HepG2 (cell line): ENCODE measurements around the gene CELF2. TPM values are rescaled to one million over a fixed set of nuclear protein-coding genes. Genes with fewer than 3 reads are reported as not detected.

Experiments used
- ATAC-seq: fragments of 200-7000 bp; cut with Tn5 transposase; 3 replicates; pipeline ENCODE4 v1.9.1; 2020; ENCODE audit warnings: mild to moderate bottlenecking, moderate library complexity
- BruUV-seq: library from RNA; stranded (reverse); fragments of 400-500 nt; replicated peaks from 2 replicates; lab custom pipeline; 2021; lab: Mats Ljungman, UMichigan
- CTCF ChIA-PET: fragments of 300-600 bp; formaldehyde crosslinking; extraction: SDS; loops from one replicate; lab custom pipeline; 2021; ENCODE audit warnings: low total read pairs, inconsistent platforms, low intra/inter-chr PET ratio; lab: Yijun Ruan, JAX
- POLR2A ChIA-PET: fragments of 350-600 bp; sonication (Branson Sonifier 250); formaldehyde crosslinking; loops from one replicate; lab custom pipeline; 2020; ENCODE audit warnings: antibody characterized with exemption, inconsistent platforms; lab: Yijun Ruan, JAX
- DNase-seq: peaks from one replicate; pipeline ENCODE4 v3.0.0-alpha.2; 2015; ENCODE audit warnings: low spot score
- FAIRE-seq: peaks from 3 replicates; lab custom pipeline; 2011; peaks lifted over from hg19 to GRCh38; lab: Jason Lieb, UNC
- H2AFZ ChIP-seq: one replicate; pipeline ENCODE4 v1.6.1; 2011; ENCODE audit warnings: low read length, inconsistent platforms
- H3K27ac ChIP-seq: fragments of 300-600 bp; 3 replicates; pipeline ENCODE4 v1.8.0; 2011; ENCODE audit warnings: mixed run types, mild to moderate bottlenecking, mixed read lengths, low read length, inconsistent platforms; ENCODE audit not compliant: insufficient read depth; ENCODE audit errors: extremely low read length
- H3K27me3 ChIP-seq, 2 experiments: fragments of 200-600 bp in 1 of 2; 2 replicates in 1 of 2; 3 replicates in 1 of 2; pipeline versions ENCODE4 v1.6.0 to v1.8.0; 2011; ENCODE audit warnings: low read length in 2 of 2, mild to moderate bottlenecking in 2 of 2, moderate library complexity in 2 of 2, inconsistent platforms in 1 of 2; ENCODE audit not compliant: insufficient read depth in 2 of 2, control insufficient read depth in 1 of 2
- H3K36me3 ChIP-seq, 2 experiments: fragments of 200-600 bp in 1 of 2; replicated peaks in 1 of 2; 2 replicates in 1 of 2; 3 replicates in 1 of 2; pipeline versions ENCODE4 v1.5.1 to v1.8.0; 2011; ENCODE audit warnings: low read length in 2 of 2, inconsistent platforms in 1 of 2; ENCODE audit not compliant: insufficient read depth in 2 of 2, control insufficient read depth in 1 of 2
- H3K4me1 ChIP-seq: 2 replicates; pipeline ENCODE4 v1.5.1; 2012; ENCODE audit warnings: low read length, inconsistent platforms; ENCODE audit not compliant: insufficient read depth
- H3K4me2 ChIP-seq: 2 replicates; pipeline ENCODE4 v1.6.0; 2011; ENCODE audit warnings: low read depth, low read length, inconsistent platforms
- H3K4me3 ChIP-seq, 3 experiments: fragments of 200-600 bp in 1 of 3; sonication (generic), shearing (Covaris generic) in 1 of 3; replicated peaks in 1 of 3; 2 replicates each; pipeline ENCODE4 v1.5.1; 2011 to 2016; ENCODE audit warnings: low read length in 3 of 3, inconsistent platforms in 2 of 3, low read depth in 2 of 3, mild to moderate bottlenecking in 2 of 3, control low read depth in 1 of 3, mixed read lengths in 1 of 3; ENCODE audit not compliant: insufficient read depth in 1 of 3
- H3K79me2 ChIP-seq: one replicate; pipeline ENCODE4 v1.6.1; 2011; ENCODE audit warnings: low read length, inconsistent platforms; ENCODE audit not compliant: insufficient read depth
- H3K9ac ChIP-seq: 2 replicates; pipeline ENCODE4 v1.6.0; 2011; ENCODE audit warnings: mild to moderate bottlenecking, low read depth, low read length, inconsistent platforms; ENCODE audit not compliant: insufficient read depth
- H3K9me3 ChIP-seq: 2 replicates; pipeline ENCODE4 v1.5.1; 2012; ENCODE audit warnings: mild to moderate bottlenecking, low read length
- H4K20me1 ChIP-seq: 2 replicates; pipeline ENCODE4 v1.6.0; 2011; ENCODE audit warnings: inconsistent platforms, mild to moderate bottlenecking, low read length, moderate library complexity; ENCODE audit not compliant: insufficient read depth
- ATF3 ChIP-seq: sonication (generic); formaldehyde crosslinking; IDR thresholded peaks from 2 replicates; pipeline ENCODE4 v1.4.0; 2020; ENCODE audit warnings: missing genetic modification reagents
- HDAC1 ChIP-seq: sonication (generic); formaldehyde crosslinking; IDR thresholded peaks from 2 replicates; pipeline ENCODE4 v1.5.1; 2020; ENCODE audit warnings: mild to moderate bottlenecking, missing genetic modification reagents
- MIER3 ChIP-seq: IDR thresholded peaks from 2 replicates; pipeline ENCODE4 v1.6.1; 2016; ENCODE audit warnings: missing compliant biosample characterization, borderline replicate concordance
- MZF1 ChIP-seq: sonication (generic); formaldehyde crosslinking; IDR thresholded peaks from 2 replicates; pipeline ENCODE4 v1.8.1; 2023; ENCODE audit warnings: mild to moderate bottlenecking, missing genetic modification reagents, borderline replicate concordance
- NFIB ChIP-seq: sonication (generic); formaldehyde crosslinking; IDR thresholded peaks from 2 replicates; pipeline ENCODE4 v1.9.0; 2021; ENCODE audit warnings: missing genetic modification reagents, mild to moderate bottlenecking, borderline replicate concordance
- PBX2 ChIP-seq: IDR thresholded peaks from 2 replicates; pipeline ENCODE4 v1.6.1; 2016; ENCODE audit warnings: control low read depth
- ZBTB42 ChIP-seq: sonication (generic); formaldehyde crosslinking; IDR thresholded peaks from 2 replicates; pipeline ENCODE4 v1.5.0; 2020; ENCODE audit warnings: mild to moderate bottlenecking, missing genetic modification reagents
- ZMAT3 ChIP-seq: sonication (generic); formaldehyde crosslinking; conservative IDR thresholded peaks from 2 replicates; pipeline ENCODE4 v1.7.0; 2021; ENCODE audit warnings: missing genetic modification reagents
- ZNF24 ChIP-seq: fragments of 450-650 bp; IDR thresholded peaks from 2 replicates; pipeline ENCODE4 v1.6.1; 2017; ENCODE audit warnings: antibody characterized with exemption, mild to moderate bottlenecking
- ZNF574 ChIP-seq: sonication (generic); formaldehyde crosslinking; IDR thresholded peaks from 2 replicates; pipeline ENCODE4 v1.4.0; 2020; ENCODE audit warnings: missing genetic modification reagents
- whole genome bisulfite sequencing: methylation state at CpG from one replicate; pipeline ENCODE4 v1.1.6; 2017; ENCODE audit warnings: low lambda C conversion rate; 5-methylcytosine and 5-hydroxymethylcytosine counted together
- in situ Hi-C: cut with HindIII; loops from 2 replicates; pipeline ENCODE4 v1.10.0; 2017; ENCODE audit warnings: low pct_unique_long_range_greater_than_20kb; ENCODE audit not compliant: extremely low pct_ligation_motif_present
- intact Hi-C: fragments of 100-400 bp; cut with micrococcal nuclease; formaldehyde crosslinking; loops from one replicate; pipeline ENCODE4 v1.10.0; 2022; ENCODE audit not compliant: unreplicated experiment
- polyA plus RNA-seq, 8 experiments: library from polyadenylated mRNA; depleted of rRNA in 3 of 8; stranded (reverse) in 7 of 8; unstranded in 1 of 8; fragments of >200 nt; fragmentation: Illumina TruSeq in 4 of 8; extraction: Trizol in 4 of 8; gene quantifications; 2 replicates each; pipeline versions ENCODE4 v1.2.1 to v1.2.3, GENCODE V29; 2011 to 2016; ENCODE audit warnings: low read depth in 4 of 8, missing spikeins in 1 of 8, mixed read lengths in 1 of 8; ENCODE audit not compliant: insufficient read depth in 1 of 8
- total RNA-seq, 5 experiments: library from RNA; depleted of rRNA; stranded (reverse); fragments of >200 nt; fragmentation: Illumina TruSeq; extraction: Trizol; gene quantifications; 2 replicates each; pipeline ENCODE4 v1.2.3, GENCODE V29; 2016; ENCODE audit warnings: low read depth in 1 of 5

The CELF2 gene
- total and polyA plus RNA-seq, 2 of the 13 experiments (the other 11 are each of a cell fraction or from before 2014, with no cell fraction given): not detected

GRCh38 chr10:11153766-11154165 is 136.1 kb downstream of the CELF2 start:
- no peak for FAIRE-seq
- H3K27me3 ChIP-seq: peaks cover 0 to 7% of the 10 kb centered on the region in 2 experiments; a peak in 1 of 5 replicates
- POLR2A ChIA-PET: no interaction called here

More at GRCh38 chr10:11153766-11154165, 136.1 kb downstream of the CELF2 start:
- no peaks in the 10 kb centered on the region for H3K79me2 ChIP-seq
- no TSS peak for BruUV-seq
- H3K4me2 ChIP-seq: no peak overlapping the region
- in situ Hi-C loops (no loop called here), intact Hi-C loops (no loop called here)
- H3K4me1 ChIP-seq: no peaks in the 10 kb centered on the region
- no peaks in the 10 kb centered on the region for H4K20me1 ChIP-seq
- no peak overlapping the region for H2AFZ ChIP-seq
- DNase-seq (no peak), ATAC-seq (no peak)
- WGBS: 0% methylated on average over 2 of the region's 2 CpGs
- CTCF ChIA-PET: no interaction called here
- H3K9ac ChIP-seq: no peak overlapping the region
- no peaks in the 10 kb centered on the region for H3K36me3 ChIP-seq
- H3K4me3 ChIP-seq: no peak overlapping the region
- no peaks in the 10 kb centered on the region for H3K9me3 ChIP-seq
- H3K27ac ChIP-seq: no peak overlapping the region
- no peak for TF ChIP-seq ZNF24
- TF ChIP-seq MIER3 (CRISPR knock-in tag): no peak
- no peak for TF ChIP-seq ZNF574
- TF ChIP-seq HDAC1: no peak
- TF ChIP-seq PBX2: no peak
- no peak for TF ChIP-seq NFIB (CRISPR knock-in tag)
- no peak for TF ChIP-seq ATF3 (CRISPR knock-in tag)
- TF ChIP-seq MZF1 (CRISPR knock-in tag): no peak
- TF ChIP-seq ZMAT3 (CRISPR knock-in tag): no peak
- TF ChIP-seq ZBTB42 (CRISPR knock-in tag): no peak
